ENCODE data around the gene PID1.
"Not testable (repeated sequence)": the region's sequence is repeated elsewhere in the genome, so short reads cannot be mapped to it uniquely, and the experiment has no call there.

PID1 gene

GRCh38 chr2:229085439-229085838 lies 185.6 kb downstream of the PID1 start:
- DNase-seq (ENCODE audit: low spot score), result no peak
- no peak for TF ChIP-seq CTCF (IDR thresholded peaks at IDR 0.05; ENCODE audit: borderline replicate concordance, control extremely low read depth, extremely low read depth, insufficient read depth, missing control alignments)
- in situ Hi-C loops (cut with MboI; ENCODE audit: low sequenced_read_pairs, unreplicated experiment), result no loop called here

GRCh38 chr2:229084447-229084846 lies 186.6 kb downstream of the PID1 start:
- in situ Hi-C loops (cut with MboI; ENCODE audit: low sequenced_read_pairs, unreplicated experiment), result no loop called here
- DNase-seq (ENCODE audit: low spot score), result no peak
- TF ChIP-seq CTCF (IDR thresholded peaks at IDR 0.05; ENCODE audit: borderline replicate concordance, control extremely low read depth, extremely low read depth, insufficient read depth, missing control alignments), result no peak

GRCh38 chr2:229083606-229084340 lies 187.3 kb downstream of the PID1 start:
- TF ChIP-seq CTCF (IDR thresholded peaks at IDR 0.05; ENCODE audit: borderline replicate concordance, control extremely low read depth, extremely low read depth, insufficient read depth, missing control alignments), result no peak
- in situ Hi-C loops (cut with MboI; ENCODE audit: low sequenced_read_pairs, unreplicated experiment), result no loop called here
- no peak for DNase-seq (ENCODE audit: low spot score)

- no peak for TF ChIP-seq CTCF (IDR thresholded peaks at IDR 0.05; ENCODE audit: borderline replicate concordance, control extremely low read depth, extremely low read depth, insufficient read depth, missing control alignments)
- no peak for DNase-seq (ENCODE audit: low spot score)
Measured at GRCh38 chr2:229081411-229081810, 189.7 kb downstream of the PID1 start.

GRCh38 chr2:229080172-229080571 lies 190.9 kb downstream of the PID1 start:
- DNase-seq (ENCODE audit: low spot score), result no peak
- TF ChIP-seq CTCF (IDR thresholded peaks at IDR 0.05; ENCODE audit: borderline replicate concordance, control extremely low read depth, extremely low read depth, insufficient read depth, missing control alignments), result no peak
- in situ Hi-C loops (cut with MboI; ENCODE audit: low sequenced_read_pairs, unreplicated experiment), result no loop called here

More at GRCh38 chr2:229081411-229081810, 189.7 kb downstream of the PID1 start:
- in situ Hi-C loops (cut with MboI; ENCODE audit: low sequenced_read_pairs, unreplicated experiment), result no loop called here

- in situ Hi-C loops (cut with MboI; ENCODE audit: low sequenced_read_pairs, unreplicated experiment); DNase-seq (ENCODE audit: low spot score): not testable (repeated sequence)
Measured at GRCh38 chr2:229076886-229077285, 194.2 kb downstream of the PID1 start.

GRCh38 chr2:229073935-229074334 lies 197.2 kb downstream of the PID1 start:
- in situ Hi-C loops (cut with MboI; ENCODE audit: low sequenced_read_pairs, unreplicated experiment), result no loop called here
- no peak for DNase-seq (ENCODE audit: low spot score)
- TF ChIP-seq CTCF (IDR thresholded peaks at IDR 0.05; ENCODE audit: borderline replicate concordance, control extremely low read depth, extremely low read depth, insufficient read depth, missing control alignments), result no peak
